GM12872 (cell line): ENCODE results near the gene MRFAP1.

Experiments used
- TF ChIP-seq, protein P1 (sequence below): IDR thresholded peaks from 3 replicates; pipeline ENCODE4 v1.5.1; 2011; ENCODE audit warnings: low read depth, mild to moderate bottlenecking, low read length, moderate library complexity; ENCODE audit not compliant: insufficient read depth

Gene MRFAP1

DNA sequence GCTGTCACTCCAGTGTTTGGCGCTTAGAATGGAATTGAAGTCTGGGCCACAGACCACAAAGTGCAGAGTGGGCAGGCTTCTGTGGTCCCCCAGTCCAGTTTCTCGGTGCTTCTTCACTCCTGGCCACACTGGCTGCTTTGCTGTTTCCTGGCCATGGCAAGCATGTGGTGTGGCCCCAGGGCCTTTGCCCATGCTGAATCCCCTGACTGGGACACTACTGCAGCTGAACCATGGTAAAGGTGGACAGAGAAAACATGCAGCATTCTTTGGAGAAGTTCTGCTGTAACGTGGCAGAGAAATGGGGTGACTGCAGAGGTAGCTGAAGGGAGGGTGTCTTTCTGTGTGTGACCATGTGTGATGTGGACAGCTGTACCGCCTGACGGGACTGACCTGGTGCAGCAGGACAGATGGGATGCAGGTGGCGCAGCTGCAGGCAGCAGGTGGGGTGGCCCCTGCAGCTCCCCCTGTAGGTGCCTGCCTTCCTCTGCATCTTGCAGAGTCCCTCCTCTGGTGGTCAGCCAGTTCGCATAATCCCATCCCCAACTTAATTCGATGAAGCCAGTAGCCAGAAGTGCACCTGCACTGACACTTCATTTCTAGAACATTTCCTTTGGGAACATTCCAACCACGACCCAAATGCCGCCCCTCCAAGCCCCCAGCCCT lies 40.0 kb downstream of the MRFAP1 start:
- TF ChIP-seq, protein P1, sequence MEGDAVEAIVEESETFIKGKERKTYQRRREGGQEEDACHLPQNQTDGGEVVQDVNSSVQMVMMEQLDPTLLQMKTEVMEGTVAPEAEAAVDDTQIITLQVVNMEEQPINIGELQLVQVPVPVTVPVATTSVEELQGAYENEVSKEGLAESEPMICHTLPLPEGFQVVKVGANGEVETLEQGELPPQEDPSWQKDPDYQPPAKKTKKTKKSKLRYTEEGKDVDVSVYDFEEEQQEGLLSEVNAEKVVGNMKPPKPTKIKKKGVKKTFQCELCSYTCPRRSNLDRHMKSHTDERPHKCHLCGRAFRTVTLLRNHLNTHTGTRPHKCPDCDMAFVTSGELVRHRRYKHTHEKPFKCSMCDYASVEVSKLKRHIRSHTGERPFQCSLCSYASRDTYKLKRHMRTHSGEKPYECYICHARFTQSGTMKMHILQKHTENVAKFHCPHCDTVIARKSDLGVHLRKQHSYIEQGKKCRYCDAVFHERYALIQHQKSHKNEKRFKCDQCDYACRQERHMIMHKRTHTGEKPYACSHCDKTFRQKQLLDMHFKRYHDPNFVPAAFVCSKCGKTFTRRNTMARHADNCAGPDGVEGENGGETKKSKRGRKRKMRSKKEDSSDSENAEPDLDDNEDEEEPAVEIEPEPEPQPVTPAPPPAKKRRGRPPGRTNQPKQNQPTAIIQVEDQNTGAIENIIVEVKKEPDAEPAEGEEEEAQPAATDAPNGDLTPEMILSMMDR = peak; percentile 61

DNA sequence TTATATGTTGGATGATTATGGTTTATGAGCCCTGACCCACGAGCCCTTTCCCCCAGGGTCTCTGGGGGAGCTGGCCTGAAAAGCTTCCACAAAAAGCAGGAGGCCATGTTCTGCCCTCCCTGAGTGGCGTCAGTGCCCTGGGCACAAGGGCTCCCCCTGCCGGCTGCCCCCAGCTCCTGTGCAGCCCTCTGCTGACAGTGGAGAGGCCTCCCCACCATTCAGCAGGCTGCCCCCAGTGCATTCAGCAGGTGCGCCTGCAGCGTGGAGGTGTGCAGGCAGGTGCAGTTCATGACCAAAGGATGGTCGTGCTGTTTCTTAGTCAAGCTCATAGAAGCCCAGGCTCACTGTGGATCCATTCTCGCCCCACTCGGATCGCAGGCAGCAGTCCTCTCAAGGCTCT lies 40.7 kb downstream of the MRFAP1 start:
- TF ChIP-seq, protein P1 = no peak

DNA sequence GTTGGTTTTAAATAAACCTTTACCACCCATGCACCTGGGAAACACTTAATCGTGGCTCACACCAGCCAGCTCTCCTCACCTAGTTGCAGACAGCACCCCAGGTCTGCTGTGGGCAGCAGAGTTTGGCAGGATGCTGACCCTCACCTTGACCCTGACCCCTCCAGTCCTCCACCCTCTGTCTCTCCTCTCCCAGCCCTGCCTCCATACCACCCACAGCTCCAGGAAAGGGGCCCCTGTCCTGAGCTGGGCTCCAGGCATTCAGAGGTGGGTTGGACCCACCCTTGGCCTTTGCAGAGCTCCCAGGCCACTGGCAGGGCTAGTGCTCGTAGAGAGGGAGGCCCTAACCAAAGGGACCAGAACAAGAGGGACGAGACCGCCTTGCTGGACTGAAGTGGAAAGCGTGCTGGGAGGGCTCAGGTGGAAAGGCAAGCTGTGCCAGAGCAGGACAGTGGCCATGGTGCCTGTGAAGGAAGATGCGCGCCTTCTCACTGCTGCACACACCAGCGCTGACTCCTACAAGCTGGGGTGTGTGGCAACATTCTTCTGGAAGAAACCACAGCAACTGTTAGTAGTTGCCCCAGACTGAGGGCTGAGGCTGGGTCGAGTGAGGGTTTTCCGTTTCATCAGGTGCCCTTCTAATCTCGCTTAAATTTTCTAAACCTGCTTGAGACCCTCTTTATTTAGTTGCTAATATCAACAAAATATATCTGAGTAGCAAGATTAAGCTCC lies 42.5 kb downstream of the MRFAP1 start:
- TF ChIP-seq, protein P1 = no peak

DNA sequence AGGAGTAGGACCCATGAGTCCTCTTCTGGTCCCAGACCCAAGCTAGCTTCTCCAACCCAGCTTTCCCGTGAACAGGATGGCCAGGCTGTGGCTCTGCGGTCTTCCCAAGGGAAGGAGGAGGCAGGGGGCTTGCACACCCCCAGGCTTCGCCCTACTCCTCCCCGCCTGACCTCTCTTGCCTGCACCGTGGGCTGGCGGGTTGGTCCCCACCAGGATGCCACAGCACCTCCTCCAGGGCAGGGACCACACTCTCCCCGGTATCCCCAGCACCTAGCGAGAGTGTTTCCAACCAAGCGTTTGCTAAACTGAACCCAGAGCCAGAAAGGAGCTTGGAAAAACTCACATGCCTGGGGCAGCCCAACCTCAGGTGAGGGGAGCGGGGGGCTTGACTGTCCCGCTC lies 44.2 kb downstream of the MRFAP1 start:
- TF ChIP-seq, protein P1 = no peak

DNA sequence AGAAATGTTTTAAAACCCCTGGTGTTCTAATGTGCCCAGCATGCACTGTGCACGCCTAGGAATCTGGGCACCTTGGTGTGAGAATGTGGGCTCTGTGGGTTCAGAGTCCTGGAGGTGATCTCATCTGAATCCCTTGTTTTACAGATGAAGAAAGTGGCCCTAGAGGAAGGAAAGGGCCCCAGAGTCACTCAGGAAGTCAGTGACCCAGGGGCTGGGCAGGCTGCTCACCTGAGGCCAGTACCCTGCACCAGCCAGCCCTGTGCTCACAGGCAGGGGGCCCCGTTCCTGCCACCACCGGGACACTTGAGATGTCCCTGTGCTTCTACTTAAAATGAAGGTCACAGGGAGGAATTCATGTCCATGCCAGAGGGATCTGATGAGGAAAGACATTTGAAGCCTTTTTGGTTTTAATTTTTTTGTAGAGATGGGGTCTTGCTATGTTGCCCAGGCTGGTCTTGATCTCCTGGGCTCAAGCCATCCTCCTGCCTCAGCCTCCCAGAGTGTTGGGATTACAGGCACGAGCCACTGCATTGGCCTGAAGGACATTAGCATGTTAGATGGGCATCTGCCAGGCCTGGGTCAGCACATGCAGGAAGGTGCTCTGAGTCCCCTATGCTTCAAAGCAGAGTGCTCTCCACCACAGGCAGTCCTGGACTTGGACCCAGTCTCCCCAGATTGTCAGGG lies 45.8 kb downstream of the MRFAP1 start:
- TF ChIP-seq, protein P1 = no peak

DNA sequence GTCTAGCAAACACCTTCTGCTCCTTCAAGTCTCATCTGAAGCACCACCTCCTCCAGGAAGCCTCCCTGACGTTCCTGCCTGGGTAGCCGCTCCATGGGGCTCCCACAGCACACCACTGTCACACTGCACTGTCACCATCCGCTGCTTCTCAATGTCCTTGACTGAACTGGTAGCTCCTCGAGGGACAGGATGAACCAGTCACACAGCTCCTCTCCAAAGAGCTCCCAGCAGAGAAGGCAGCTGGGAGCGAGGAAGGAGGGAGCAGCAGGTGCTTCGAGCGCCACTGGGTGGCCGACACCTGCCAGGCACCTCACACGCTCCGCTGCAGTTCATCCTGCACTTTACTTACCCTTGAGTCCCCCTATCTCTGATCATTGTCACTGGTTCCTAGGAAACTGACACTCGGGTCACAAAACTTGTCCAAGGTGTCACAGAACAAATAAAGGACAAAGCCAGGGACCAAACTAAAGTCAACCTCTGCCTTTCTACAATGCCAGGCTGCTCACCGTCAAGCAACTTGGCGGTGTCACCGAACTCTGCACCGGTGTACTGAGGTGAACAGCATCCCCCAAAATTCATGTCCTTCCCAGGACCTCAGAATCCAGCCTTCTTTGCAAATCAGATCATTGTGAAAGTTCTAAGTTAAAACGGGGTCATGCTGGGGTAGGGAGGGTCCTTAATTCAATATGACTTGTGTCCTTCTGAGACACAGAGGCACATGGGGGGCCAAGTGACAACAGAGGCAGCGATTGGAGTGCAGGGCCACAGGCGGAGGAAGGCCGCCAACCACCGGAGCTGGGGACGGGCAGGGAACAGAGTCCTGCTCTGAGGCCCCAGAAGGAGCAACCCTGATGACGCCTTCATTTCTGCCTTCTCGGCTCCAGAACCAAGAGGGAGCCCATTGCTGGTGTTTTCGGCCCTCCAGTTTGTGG lies 47.7 kb downstream of the MRFAP1 start:
- TF ChIP-seq, protein P1 = no peak
